Upper lobe of right lung (tissue), 1 donor: ENCODE measurements around the gene RPRD1B. TPM values are rescaled to one million over a fixed set of nuclear protein-coding genes. Genes with fewer than 3 reads are reported as not detected.

Experiments used
- ATAC-seq: fragments of 200-7000 bp; cut with Tn5 transposase; one replicate; pipeline ENCODE4 v1.9.1; 2020; ENCODE audit warnings: mild to moderate bottlenecking, moderate library complexity
- DNase-seq: peaks from one replicate; pipeline ENCODE4 v3.0.0-alpha.2; 2020
- H3K27ac ChIP-seq: fragments of 200-600 bp; one replicate; pipeline ENCODE4 v1.8.0; 2022
- H3K27me3 ChIP-seq: fragments of 200-600 bp; one replicate; pipeline ENCODE4 v1.8.0; 2022; ENCODE audit warnings: mild to moderate bottlenecking
- H3K36me3 ChIP-seq: fragments of 200-600 bp; one replicate; pipeline ENCODE4 v1.8.0; 2022
- H3K4me1 ChIP-seq: fragments of 200-600 bp; one replicate; pipeline ENCODE4 v1.8.0; 2022
- H3K4me3 ChIP-seq: fragments of 200-600 bp; one replicate; pipeline ENCODE4 v1.8.0; 2022; ENCODE audit warnings: mild to moderate bottlenecking
- H3K9me3 ChIP-seq: fragments of 200-600 bp; one replicate; pipeline ENCODE4 v1.8.0; 2022
- CTCF ChIP-seq: fragments of 200-600 bp; IDR thresholded peaks from one replicate; pipeline ENCODE4 v1.8.0; 2022; ENCODE audit warnings: antibody characterized with exemption
- intact Hi-C: fragments of 100-400 bp; cut with DNase I; formaldehyde crosslinking; loops from one replicate; pipeline ENCODE4 v1.11.0; 2022
- total RNA-seq: library from RNA; stranded (reverse); fragmentation: NEBNext Ultra II Directional; extraction: Animal tissue kit (Norgen Biotek cat#: 25700); gene quantifications from one replicate; pipeline ENCODE4 v1.2.1, GENCODE V29; 2021
- donor health status: DM: no; HTN: yes; CAD: no; lungs with severe emphysema.

Gene RPRD1B
- total RNA-seq, 1 donor from 2014 or later = 33.1 TPM

GRCh38 chr20:38108986-38109541 is 75.5 kb downstream of the RPRD1B start:
- ATAC-seq (peak; percentile 46), DNase-seq (no peak)
- Histone ChIP-seq H3K27me3 (no peaks in the 10 kb centered on the region), H3K27ac (peak overlapping the region; percentile 68), H3K9me3 (no peaks in the 10 kb centered on the region), H3K36me3 (no peaks in the 10 kb centered on the region), H3K4me1 (peaks cover 26% of the 10 kb centered on the region), H3K4me3 (no peak overlapping the region)
- intact Hi-C loops = no loop called here
- TF ChIP-seq CTCF = no peak

- Histone ChIP-seq H3K36me3 (no peaks in the 10 kb centered on the region), H3K27ac (peak overlapping the region; percentile 68), H3K4me3 (no peak overlapping the region), H3K4me1 (peaks cover 26% of the 10 kb centered on the region), H3K27me3 (no peaks in the 10 kb centered on the region), H3K9me3 (no peaks in the 10 kb centered on the region)
- no peak for TF ChIP-seq CTCF
- intact Hi-C loops = no loop called here
- ATAC-seq (peak; percentile 72), DNase-seq (no peak)
Measured at GRCh38 chr20:38109591-38110524, 76.3 kb downstream of the RPRD1B start.

- peaks cover 26% of the 10 kb centered on the region for H3K4me1 ChIP-seq
Measured at GRCh38 chr20:38110525-38111178, 77.1 kb downstream of the RPRD1B start.

GRCh38 chr20:38111366-38112232 is 78.1 kb downstream of the RPRD1B start:
- H3K36me3 ChIP-seq = no peaks in the 10 kb centered on the region
- peaks cover 26% of the 10 kb centered on the region for H3K4me1 ChIP-seq
- ATAC-seq (no peak), DNase-seq (no peak)
- no peak overlapping the region for H3K4me3 ChIP-seq
- no peaks in the 10 kb centered on the region for H3K27me3 ChIP-seq
- TF ChIP-seq CTCF = no peak
- intact Hi-C loops = no loop called here
- H3K9me3 ChIP-seq = no peaks in the 10 kb centered on the region
- H3K27ac ChIP-seq = peak overlapping the region; percentile 68

More at GRCh38 chr20:38110525-38111178, 77.1 kb downstream of the RPRD1B start:
- ATAC-seq (no peak), DNase-seq (no peak)
- Histone ChIP-seq H3K27me3 (no peaks in the 10 kb centered on the region), H3K27ac (peak overlapping the region; percentile 68), H3K36me3 (no peaks in the 10 kb centered on the region), H3K4me3 (no peak overlapping the region), H3K9me3 (no peaks in the 10 kb centered on the region)
- no peak for TF ChIP-seq CTCF
- intact Hi-C loops = no loop called here

GRCh38 chr20:38112261-38112929 is 78.8 kb downstream of the RPRD1B start:
- DNase-seq (no peak), ATAC-seq (no peak)
- H3K4me1 ChIP-seq = peaks cover 26% of the 10 kb centered on the region
- H3K36me3 ChIP-seq = no peaks in the 10 kb centered on the region
- H3K9me3 ChIP-seq = no peaks in the 10 kb centered on the region
- H3K4me3 ChIP-seq = no peak overlapping the region
- no peaks in the 10 kb centered on the region for H3K27me3 ChIP-seq
- TF ChIP-seq CTCF = no peak
- intact Hi-C loops = no loop called here
- H3K27ac ChIP-seq = no peak overlapping the region
